Stimulated activated effector memory CD8-positive, alpha-beta T cell treated with anti-CD3 and anti-CD28 coated beads, Interleukin-12 subunit alpha, Interleukin-12 subunit beta, amount 100 ng/mL, for 72 hours (primary cell): ENCODE measurements around the gene FAM131A.
A peak's percentile ranks its signal among the peaks of the same experiment; 100 is the strongest.

Experiments used
- ATAC-seq: fragments of 150-1000 bp; cut with Tn5 transposase; 2 replicates; pipeline ENCODE4 v1.10.0; 2021
- DNase-seq, 2 donors: peaks; one replicate each; pipeline ENCODE4 v3.0.0; 2021 to 2022; ENCODE audit warnings: low spot score in 2 of 2
- H3K27ac Mint-ChIP-seq: one replicate; pipeline ENCODE4 v1.8.0; 2022; ENCODE audit warnings: mild to moderate bottlenecking, mixed read lengths
- H3K36me3 Mint-ChIP-seq: one replicate; pipeline ENCODE4 v1.8.0; 2022; ENCODE audit warnings: mild to moderate bottlenecking, mixed read lengths
- H3K4me1 Mint-ChIP-seq: one replicate; pipeline ENCODE4 v1.8.0; 2022; ENCODE audit warnings: mixed read lengths
- H3K4me3 Mint-ChIP-seq: one replicate; pipeline ENCODE4 v1.8.0; 2022; ENCODE audit warnings: mild to moderate bottlenecking, mixed read lengths
- H3K9me3 Mint-ChIP-seq: one replicate; pipeline ENCODE4 v1.8.0; 2022; ENCODE audit warnings: mixed read lengths

Gene FAM131A

GRCh38 chr3:184337399-184337714, at the start of gene FAM131A:
Gene FAM131A, plus strand, starts transcription at chr3:184337600. Its CDS starts 31 bp downstream, at chr3:184337631.
- peak within 1 kb of the TSS; percentile 88 for H3K27ac Mint-ChIP-seq
- DNase-seq: no peak
- ATAC-seq: no peak
- H3K4me3 Mint-ChIP-seq: peak within 1 kb of the TSS; percentile 81
- no peaks in the 10 kb centered on the region for H3K9me3 Mint-ChIP-seq
- peaks cover 74% of the 10 kb centered on the region for H3K4me1 Mint-ChIP-seq
- peaks cover 52% of the 10 kb centered on the region for H3K36me3 Mint-ChIP-seq

GRCh38 chr3:184289426-184289938, 47.9 kb upstream of the FAM131A start:
- DNase-seq (peak; percentile 51 to 83), ATAC-seq (peak; percentile 69)
- H3K4me3 Mint-ChIP-seq: no peak overlapping the region
- H3K9me3 Mint-ChIP-seq: no peaks in the 10 kb centered on the region
- peaks cover 4% of the 10 kb centered on the region for H3K36me3 Mint-ChIP-seq
- H3K27ac Mint-ChIP-seq: no peak overlapping the region
- no peaks in the 10 kb centered on the region for H3K4me1 Mint-ChIP-seq

- Mint-ChIP-seq H3K4me1 (no peaks in the 10 kb centered on the region), H3K36me3 (peaks cover 4% of the 10 kb centered on the region), H3K27ac (no peak overlapping the region), H3K4me3 (no peak overlapping the region), H3K9me3 (no peaks in the 10 kb centered on the region)
- ATAC-seq (no peak), DNase-seq (no peak)
These were observed 47.1 kb upstream of the FAM131A start for GRCh38 chr3:184290331-184290730.

- Mint-ChIP-seq H3K4me1 (no peaks in the 10 kb centered on the region), H3K9me3 (no peaks in the 10 kb centered on the region), H3K36me3 (peaks cover 4% of the 10 kb centered on the region), H3K4me3 (no peak overlapping the region), H3K27ac (no peak overlapping the region)
- DNase-seq (no peak), ATAC-seq (no peak)
These were observed 46.2 kb upstream of the FAM131A start for GRCh38 chr3:184291044-184291737.

GRCh38 chr3:184291738-184292445, 45.5 kb upstream of the FAM131A start:
- Mint-ChIP-seq H3K36me3 (peaks cover under 1% of the 10 kb centered on the region), H3K4me1 (no peaks in the 10 kb centered on the region), H3K27ac (no peak overlapping the region), H3K4me3 (no peak overlapping the region), H3K9me3 (no peaks in the 10 kb centered on the region)
- DNase-seq: no peak
- ATAC-seq: no peak

GRCh38 chr3:184295771-184296170, 41.6 kb upstream of the FAM131A start:
- H3K27ac Mint-ChIP-seq: no peak overlapping the region
- ATAC-seq: no peak
- no peak for DNase-seq
- H3K36me3 Mint-ChIP-seq: peaks cover 13% of the 10 kb centered on the region
- no peak overlapping the region for H3K4me3 Mint-ChIP-seq
- H3K4me1 Mint-ChIP-seq: peaks cover 22% of the 10 kb centered on the region
- no peaks in the 10 kb centered on the region for H3K9me3 Mint-ChIP-seq

GRCh38 chr3:184296616-184297015, 40.8 kb upstream of the FAM131A start:
- Mint-ChIP-seq H3K27ac (no peak overlapping the region), H3K36me3 (peaks cover 22% of the 10 kb centered on the region), H3K9me3 (no peaks in the 10 kb centered on the region), H3K4me1 (peaks cover 27% of the 10 kb centered on the region), H3K4me3 (peak overlapping the region; percentile 94)
- no peak for ATAC-seq
- DNase-seq: no peak

GRCh38 chr3:184298759-184299487, 38.5 kb upstream of the FAM131A start, which contains the start of gene PSMD2:
Gene PSMD2, plus strand, starts transcription at chr3:184299241. Its CDS starts 26 bp downstream, at chr3:184299267.
- H3K36me3 Mint-ChIP-seq: peaks cover 45% of the 10 kb centered on the region
- DNase-seq: peak; percentile 92 to 97

GRCh38 chr3:184299488-184300377, 37.7 kb upstream of the FAM131A start:
- Mint-ChIP-seq H3K4me3 (peak overlapping the region; percentile 94), H3K4me1 (peaks cover 36% of the 10 kb centered on the region), H3K36me3 (peaks cover 53% of the 10 kb centered on the region), H3K9me3 (no peaks in the 10 kb centered on the region), H3K27ac (peak overlapping the region; percentile 90)
- ATAC-seq (no peak), DNase-seq (no peak)

More at GRCh38 chr3:184298759-184299487, 38.5 kb upstream of the FAM131A start, which contains the start of gene PSMD2:
- Mint-ChIP-seq H3K27ac (peak within 1 kb of the TSS; percentile 90), H3K9me3 (no peaks in the 10 kb centered on the region), H3K4me1 (peaks cover 36% of the 10 kb centered on the region), H3K4me3 (peak within 1 kb of the TSS; percentile 94)
- peak; percentile 97 for ATAC-seq

GRCh38 chr3:184300378-184300720, 37.1 kb upstream of the FAM131A start:
- Mint-ChIP-seq H3K9me3 (no peaks in the 10 kb centered on the region), H3K4me1 (peaks cover 36% of the 10 kb centered on the region), H3K36me3 (peaks cover 59% of the 10 kb centered on the region), H3K4me3 (peak overlapping the region; percentile 94), H3K27ac (peak overlapping the region; percentile 90)
- no peak for ATAC-seq
- no peak for DNase-seq

GRCh38 chr3:184305577-184305976, 31.8 kb upstream of the FAM131A start:
- Mint-ChIP-seq H3K4me3 (no peak overlapping the region), H3K36me3 (peaks cover 92% of the 10 kb centered on the region), H3K9me3 (no peaks in the 10 kb centered on the region), H3K27ac (peak overlapping the region; percentile 18), H3K4me1 (peaks cover 17% of the 10 kb centered on the region)
- no peak for DNase-seq
- ATAC-seq: no peak

- H3K4me3 Mint-ChIP-seq: no peak overlapping the region
- ATAC-seq (no peak), DNase-seq (no peak)
- peak overlapping the region; percentile 18 for H3K27ac Mint-ChIP-seq
- peaks cover 11% of the 10 kb centered on the region for H3K4me1 Mint-ChIP-seq
- H3K9me3 Mint-ChIP-seq: no peaks in the 10 kb centered on the region
- peaks cover 83% of the 10 kb centered on the region for H3K36me3 Mint-ChIP-seq
These were observed 30.9 kb upstream of the FAM131A start for GRCh38 chr3:184306341-184306972.

- no peak for DNase-seq
- Mint-ChIP-seq H3K4me1 (no peaks in the 10 kb centered on the region), H3K36me3 (peaks cover 68% of the 10 kb centered on the region), H3K4me3 (no peak overlapping the region), H3K27ac (peak overlapping the region; percentile 36), H3K9me3 (no peaks in the 10 kb centered on the region)
- peak; percentile 33 for ATAC-seq
These were observed 29.5 kb upstream of the FAM131A start for GRCh38 chr3:184307915-184308314.

- DNase-seq (no peak), ATAC-seq (no peak)
- Mint-ChIP-seq H3K36me3 (peaks cover 60% of the 10 kb centered on the region), H3K4me3 (no peak overlapping the region), H3K27ac (no peak overlapping the region), H3K4me1 (no peaks in the 10 kb centered on the region), H3K9me3 (no peaks in the 10 kb centered on the region)
These were observed 28.7 kb upstream of the FAM131A start for GRCh38 chr3:184308744-184309143.
